K562 (cell line): Measurements from ENCODE around the gene KLK6. TPM values are rescaled to one million over a fixed set of nuclear protein-coding genes. Genes with fewer than 3 reads are reported as not detected.

Experiments used
- ATAC-seq: fragments of 200-7000 bp; cut with Tn5 transposase; 3 replicates; pipeline ENCODE4 v1.9.1; 2020; ENCODE audit warnings: moderate library complexity
- BruUV-seq: library from RNA; stranded (reverse); fragments of 400-500 nt; replicated peaks from 2 replicates; lab custom pipeline; 2021; lab: Mats Ljungman, UMichigan
- CTCF ChIA-PET: fragments of 300-600 bp; formaldehyde crosslinking; extraction: SDS; loops from one replicate; lab custom pipeline; 2021; ENCODE audit warnings: low intra/inter-chr PET ratio; lab: Yijun Ruan, JAX
- POLR2A ChIA-PET: fragments of 300-600, 350-650 bp; sonication (Branson Sonifier 250); formaldehyde crosslinking; extraction: SDS; loops from one replicate; lab custom pipeline; 2021; ENCODE audit warnings: antibody characterized with exemption, inconsistent platforms; lab: Yijun Ruan, JAX
- DNase-seq, 4 experiments: peaks; one replicate each; pipeline versions ENCODE4 v3.0.0 to v3.0.0-alpha.2; 2011 to 2018; ENCODE audit warnings: low spot score in 3 of 4, mixed read lengths in 3 of 4; ENCODE audit errors: extremely low read depth in 1 of 4
- FAIRE-seq: peaks from 2 replicates; lab custom pipeline; 2011; peaks lifted over from hg19 to GRCh38; lab: Jason Lieb, UNC
- H2AFZ ChIP-seq: 2 replicates; pipeline ENCODE4 v1.6.0; 2011; ENCODE audit warnings: low read depth, low read length, control low read depth, inconsistent platforms
- H3K27ac ChIP-seq: fragments of 200-600 bp; 3 replicates; pipeline ENCODE4 v1.8.0; 2011; ENCODE audit warnings: low read depth, mild to moderate bottlenecking, control low read depth, inconsistent platforms, low read length, moderate library complexity, mixed read lengths; ENCODE audit errors: extremely low read depth
- H3K27me3 ChIP-seq, 2 experiments: fragments of 300-600 bp in 1 of 2; 2 replicates in 1 of 2; 3 replicates in 1 of 2; pipeline versions ENCODE4 v1.6.0 to v1.8.0; 2011; ENCODE audit warnings: inconsistent platforms in 2 of 2, low read length in 2 of 2, mild to moderate bottlenecking in 1 of 2, mixed read lengths in 1 of 2, moderate library complexity in 1 of 2; ENCODE audit not compliant: control insufficient read depth in 2 of 2, insufficient read depth in 2 of 2
- H3K36me3 ChIP-seq: fragments of 300-600 bp; 3 replicates; pipeline ENCODE4 v1.8.0; 2011; ENCODE audit warnings: mild to moderate bottlenecking, low read length, inconsistent platforms; ENCODE audit not compliant: control insufficient read depth, insufficient read depth
- H3K4me1 ChIP-seq, 2 experiments: fragments of 200-600 bp in 1 of 2; replicated peaks in 1 of 2; 2 replicates in 1 of 2; 3 replicates in 1 of 2; pipeline versions ENCODE4 v1.5.1 to v1.8.0; 2011; ENCODE audit warnings: inconsistent platforms in 2 of 2, low read length in 2 of 2, mild to moderate bottlenecking in 1 of 2, mixed read lengths in 1 of 2, moderate library complexity in 1 of 2; ENCODE audit not compliant: control insufficient read depth in 2 of 2, insufficient read depth in 2 of 2
- H3K4me2 ChIP-seq: 2 replicates; pipeline ENCODE4 v1.6.1; 2011; ENCODE audit warnings: low read length, control low read depth, inconsistent platforms, mixed read lengths; ENCODE audit not compliant: insufficient read depth
- H3K4me3 ChIP-seq: fragments of 200-600 bp; sonication (generic), shearing (Covaris generic); 2 replicates; pipeline ENCODE4 v1.5.1; 2016; ENCODE audit warnings: control low read depth, inconsistent platforms
- H3K79me2 ChIP-seq: fragments of 200-600 bp; 3 replicates; pipeline ENCODE4 v1.8.0; 2011; ENCODE audit warnings: low read length, inconsistent platforms; ENCODE audit not compliant: control insufficient read depth, insufficient read depth
- H3K9ac ChIP-seq, 2 experiments: 2 replicates each; pipeline versions ENCODE4 v1.6.0 to v1.6.1; 2011; ENCODE audit warnings: low read depth in 2 of 2, low read length in 2 of 2, control low read depth in 1 of 2, inconsistent platforms in 1 of 2, mild to moderate bottlenecking in 1 of 2, mixed read lengths in 1 of 2; ENCODE audit not compliant: insufficient read depth in 1 of 2
- H3K9me1 ChIP-seq: one replicate; pipeline ENCODE4 v1.6.0; 2011; ENCODE audit warnings: inconsistent platforms, mild to moderate bottlenecking, low read length, moderate library complexity; ENCODE audit not compliant: control insufficient read depth, insufficient read depth
- H3K9me3 ChIP-seq: replicated peaks from 2 replicates; pipeline ENCODE4 v1.5.1; 2011; ENCODE audit warnings: low read depth, low read length, inconsistent platforms; ENCODE audit not compliant: control insufficient read depth, insufficient read depth
- H4K20me1 ChIP-seq: replicated peaks from 2 replicates; pipeline ENCODE4 v1.6.1; 2011; ENCODE audit warnings: low read length, inconsistent platforms, mixed read lengths; ENCODE audit not compliant: control insufficient read depth, insufficient read depth
- ADNP ChIP-seq: fragments of 200-800 bp; sonication (Bioruptor generic); IDR thresholded peaks from 2 replicates; pipeline ENCODE4 v1.6.1; 2016; ENCODE audit warnings: missing genetic modification characterization, missing compliant biosample characterization
- ARID2 ChIP-seq: fragments of 450-650 bp; IDR thresholded peaks from 2 replicates; pipeline ENCODE4 v1.6.1; 2017; ENCODE audit warnings: antibody characterized with exemption, mild to moderate bottlenecking
- PHF20 ChIP-seq: fragments of 450-650 bp; IDR thresholded peaks from 2 replicates; pipeline ENCODE4 v1.6.1; 2018; ENCODE audit not compliant: partially characterized antibody
- PKNOX1 ChIP-seq: fragments of 450-650 bp; IDR thresholded peaks from 2 replicates; pipeline ENCODE4 v1.6.1; 2016
- POLR2AphosphoS2 ChIP-seq: IDR thresholded peaks from 2 replicates; pipeline ENCODE4 v1.6.1; 2012; ENCODE audit warnings: low read length, improper control_type of control experiment
- REST ChIP-seq, 2 experiments: fragments of 450-650 bp; formaldehyde crosslinking in 1 of 2; IDR thresholded peaks; 2 replicates each; pipeline versions ENCODE4 v1.4.0 to v1.6.1; 2014 to 2020; ENCODE audit warnings: mild to moderate bottlenecking in 2 of 2, borderline replicate concordance in 1 of 2, low read depth in 1 of 2
- WGBS: fragments of 100-300 bp; shearing (Covaris generic); methylation state at CpG from one replicate; pipeline ENCODE4 v1.1.6; 2016; ENCODE audit warnings: low coverage, mixed read lengths; ENCODE audit not compliant: insufficient coverage; ENCODE audit errors: missing lambda C conversion rate; 5-methylcytosine and 5-hydroxymethylcytosine counted together
- in situ Hi-C: fragments of 300-500 bp; cut with MboI; formaldehyde crosslinking; loops from 4 replicates; pipeline ENCODE4 v1.15.0; 2018; ENCODE audit warnings: inconsistent platforms, mixed read lengths
- intact Hi-C: fragments of 100-400 bp; cut with micrococcal nuclease; formaldehyde crosslinking; loops from 2 replicates; pipeline ENCODE4 v1.14.2; 2022
- polyA plus RNA-seq, 8 experiments: library from polyadenylated mRNA; depleted of rRNA in 4 of 8; stranded (reverse) in 5 of 8; unstranded in 3 of 8; fragments of >200 nt; fragmentation: Nextera tagmentation in 2 of 8; fragmentation: Illumina TruSeq in 1 of 8; extraction: Ambion mirVana in 2 of 8; extraction: Trizol in 1 of 8; gene quantifications; 2 replicates each; pipeline versions ENCODE4 v1.2.1 to v1.2.3, GENCODE V29; 2011 to 2014; ENCODE audit warnings: inconsistent platforms in 1 of 8, missing spikeins in 1 of 8
- total RNA-seq, 7 experiments: library from RNA; depleted of rRNA in 6 of 7; stranded (reverse); fragments of >200 nt in 6 of 7; fragmentation: Illumina TruSeq in 2 of 7; extraction: Trizol in 2 of 7; gene quantifications; 2 replicates each; pipeline versions ENCODE4 v1.2.1 to v1.2.3, GENCODE V29; 2011 to 2021; ENCODE audit warnings: low replicate concordance in 1 of 7
- TF ChIP-seq, protein P1 (sequence below): sonication (generic); formaldehyde crosslinking; IDR thresholded peaks from 2 replicates; pipeline ENCODE4 v1.8.1; 2023; ENCODE audit warnings: missing genetic modification reagents, mild to moderate bottlenecking, borderline replicate concordance

The KLK6 gene
- total and polyA plus RNA-seq, 9 of the 15 experiments (the other 6 are each of a cell fraction or from before 2014, with no cell fraction given): not detected

- TF ChIP-seq, protein P1, sequence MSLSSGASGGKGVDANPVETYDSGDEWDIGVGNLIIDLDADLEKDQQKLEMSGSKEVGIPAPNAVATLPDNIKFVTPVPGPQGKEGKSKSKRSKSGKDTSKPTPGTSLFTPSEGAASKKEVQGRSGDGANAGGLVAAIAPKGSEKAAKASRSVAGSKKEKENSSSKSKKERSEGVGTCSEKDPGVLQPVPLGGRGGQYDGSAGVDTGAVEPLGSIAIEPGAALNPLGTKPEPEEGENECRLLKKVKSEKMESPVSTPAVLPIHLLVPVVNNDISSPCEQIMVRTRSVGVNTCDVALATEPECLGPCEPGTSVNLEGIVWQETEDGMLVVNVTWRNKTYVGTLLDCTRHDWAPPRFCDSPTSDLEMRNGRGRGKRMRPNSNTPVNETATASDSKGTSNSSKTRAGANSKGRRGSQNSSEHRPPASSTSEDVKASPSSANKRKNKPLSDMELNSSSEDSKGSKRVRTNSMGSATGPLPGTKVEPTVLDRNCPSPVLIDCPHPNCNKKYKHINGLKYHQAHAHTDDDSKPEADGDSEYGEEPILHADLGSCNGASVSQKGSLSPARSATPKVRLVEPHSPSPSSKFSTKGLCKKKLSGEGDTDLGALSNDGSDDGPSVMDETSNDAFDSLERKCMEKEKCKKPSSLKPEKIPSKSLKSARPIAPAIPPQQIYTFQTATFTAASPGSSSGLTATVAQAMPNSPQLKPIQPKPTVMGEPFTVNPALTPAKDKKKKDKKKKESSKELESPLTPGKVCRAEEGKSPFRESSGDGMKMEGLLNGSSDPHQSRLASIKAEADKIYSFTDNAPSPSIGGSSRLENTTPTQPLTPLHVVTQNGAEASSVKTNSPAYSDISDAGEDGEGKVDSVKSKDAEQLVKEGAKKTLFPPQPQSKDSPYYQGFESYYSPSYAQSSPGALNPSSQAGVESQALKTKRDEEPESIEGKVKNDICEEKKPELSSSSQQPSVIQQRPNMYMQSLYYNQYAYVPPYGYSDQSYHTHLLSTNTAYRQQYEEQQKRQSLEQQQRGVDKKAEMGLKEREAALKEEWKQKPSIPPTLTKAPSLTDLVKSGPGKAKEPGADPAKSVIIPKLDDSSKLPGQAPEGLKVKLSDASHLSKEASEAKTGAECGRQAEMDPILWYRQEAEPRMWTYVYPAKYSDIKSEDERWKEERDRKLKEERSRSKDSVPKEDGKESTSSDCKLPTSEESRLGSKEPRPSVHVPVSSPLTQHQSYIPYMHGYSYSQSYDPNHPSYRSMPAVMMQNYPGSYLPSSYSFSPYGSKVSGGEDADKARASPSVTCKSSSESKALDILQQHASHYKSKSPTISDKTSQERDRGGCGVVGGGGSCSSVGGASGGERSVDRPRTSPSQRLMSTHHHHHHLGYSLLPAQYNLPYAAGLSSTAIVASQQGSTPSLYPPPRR (CRISPR knock-in tag): no peak
- TF ChIP-seq PHF20: no peak
- TF ChIP-seq ADNP (tag): no peak
Observed at GRCh38 chr19:50980208-50980607, 10.8 kb upstream of the KLK6 start (continued).

- Histone ChIP-seq H3K79me2 (no peaks in the 10 kb centered on the region), H2AFZ (no peak overlapping the region), H4K20me1 (no peaks in the 10 kb centered on the region), H3K9ac (no peak overlapping the region), H3K27ac (no peak overlapping the region), H3K36me3 (no peaks in the 10 kb centered on the region), H3K27me3 (peaks cover 5 to 19% of the 10 kb centered on the region in 2 experiments; a peak in 3 of 5 replicates), H3K4me1 (peaks cover 0 to 3% of the 10 kb centered on the region in 2 experiments; a peak in 1 of 5 replicates), H3K4me3 (no peak overlapping the region), H3K4me2 (no peak overlapping the region), H3K9me3 (no peaks in the 10 kb centered on the region), H3K9me1 (no peaks in the 10 kb centered on the region)
- CTCF ChIA-PET: no interaction called here
- in situ Hi-C loops: no loop called here
- BruUV-seq: no TSS peak
- intact Hi-C loops: no loop called here
- 3% methylated on average over 7 of the region's 8 CpGs for WGBS
- DNase-seq (no peak), ATAC-seq (no peak), FAIRE-seq (no peak)
- POLR2A ChIA-PET: no interaction called here
- TF ChIP-seq PKNOX1: peak; percentile 60
- no peak for TF ChIP-seq POLR2AphosphoS2
- TF ChIP-seq ARID2: no peak
- no peak for TF ChIP-seq REST (IDR thresholded peaks at IDR 0.05; ENCODE audit: borderline replicate concordance)
- no peak for TF ChIP-seq REST (CRISPR knock-in tag; IDR thresholded peaks at IDR 0.05; ENCODE audit: low read depth)
Observed at GRCh38 chr19:50979758-50980157, 10.4 kb upstream of the KLK6 start.
